Measurements from ENCODE around the gene NABP2. TPM values are rescaled to one million over a fixed set of nuclear protein-coding genes. Genes with fewer than 3 reads are reported as not detected.

NABP2 gene
- 10 to 100 TPM; 17.2 to 31.0 (median 21.6) TPM for total RNA-seq

- H3K9me3 ChIP-seq = no peaks in the 10 kb centered on the region
- H3K4me3 ChIP-seq = peak within 1 kb of the TSS; percentile 67 to 81 (median 69)
- intact Hi-C loops (cut with DNase I) = no loop called here
- peaks cover 33 to 54% (median 37%) of the 10 kb centered on the region in 3 donors for H3K4me1 ChIP-seq
- no peaks in the 10 kb centered on the region for H3K27me3 ChIP-seq
- WGBS, 2 donors = 0% methylated on average over 1 to 16 of the region's 41 CpGs
- peak; percentile 74 for DNase-seq
- TF ChIP-seq POLR2A (IDR thresholded peaks at IDR 0.05) (peak in 2 of 4 donors; percentile 5 to 30), CTCF (IDR thresholded peaks at IDR 0.05) (peak; percentile 83 to 98 (median 90))
- peak within 1 kb of the TSS; percentile 80 to 99 (median 98) for H3K27ac ChIP-seq
- H3K36me3 ChIP-seq = peaks cover 0 to 37% (median 7%) of the 10 kb centered on the region in 3 donors
These were observed at the start of gene NABP2 for GRCh38 chr12:56224102-56224701. TSS of gene NABP2 (plus strand) at chr12:56224342. CDS start at chr12:56224857, 515 bp downstream.

GRCh38 chr12:56178347-56178746 is 45.8 kb upstream of the NABP2 start:
- Histone ChIP-seq H3K27me3 (no peaks in the 10 kb centered on the region), H3K36me3 (peaks cover 38 to 100% (median 88%) of the 10 kb centered on the region in 3 donors), H3K27ac (no peak overlapping the region), H3K4me3 (no peak overlapping the region), H3K4me1 (no peaks in the 10 kb centered on the region), H3K9me3 (no peaks in the 10 kb centered on the region)
- DNase-seq = no peak
- intact Hi-C loops (cut with DNase I) = no loop called here
- TF ChIP-seq POLR2A (IDR thresholded peaks at IDR 0.05) (no peak), CTCF (IDR thresholded peaks at IDR 0.05) (no peak)
- 82 to 93% methylated on average over 3 of the region's 3 CpGs for WGBS, 2 donors

- Histone ChIP-seq H3K36me3 (peaks cover 15 to 54% (median 30%) of the 10 kb centered on the region in 3 donors), H3K4me3 (no peak overlapping the region), H3K27ac (peak overlapping the region in 1 of 4 donors; percentile 99), H3K4me1 (peaks cover 18 to 38% (median 25%) of the 10 kb centered on the region in 3 donors), H3K9me3 (no peaks in the 10 kb centered on the region), H3K27me3 (no peaks in the 10 kb centered on the region)
- WGBS, 2 donors = 53 to 72% methylated on average over 2 of the region's 2 CpGs
- TF ChIP-seq CTCF (IDR thresholded peaks at IDR 0.05) (no peak), POLR2A (IDR thresholded peaks at IDR 0.05) (no peak)
- intact Hi-C loops (cut with DNase I) = loop anchor here (5.0 kb wide), 1 partner anchor 60 kb away; the partner anchor contains the start of gene ESYT1
- no peak for DNase-seq
These were observed 37.2 kb upstream of the NABP2 start for GRCh38 chr12:56186957-56187356.

- DNase-seq = no peak
- peaks cover 15 to 41% (median 19%) of the 10 kb centered on the region in 3 donors for H3K36me3 ChIP-seq
- intact Hi-C loops (cut with DNase I) = loop anchor here (5.0 kb wide), 1 partner anchor 61 kb away; the partner anchor contains the start of gene ESYT1
These were observed 35.9 kb upstream of the NABP2 start for GRCh38 chr12:56188131-56188777.

More at GRCh38 chr12:56188131-56188777, 35.9 kb upstream of the NABP2 start:
- Histone ChIP-seq H3K9me3 (no peaks in the 10 kb centered on the region), H3K27ac (peak overlapping the region; percentile 93 to 99 (median 95)), H3K27me3 (no peaks in the 10 kb centered on the region), H3K4me3 (peak overlapping the region; percentile 78 to 97 (median 90)), H3K4me1 (peaks cover 18 to 38% (median 25%) of the 10 kb centered on the region in 3 donors)
- TF ChIP-seq POLR2A (IDR thresholded peaks at IDR 0.05) (no peak), CTCF (IDR thresholded peaks at IDR 0.05) (no peak)
- 6 to 13% methylated on average over 10 of the region's 10 CpGs for WGBS, 2 donors

All from esophagus squamous epithelium (tissue), 5 donors.